Cardiac fibroblast (primary cell): Measurements from ENCODE around the gene SLC23A2.

ENCODE experiments used
- DNase-seq, 2 donors: peaks; one replicate each; pipeline versions ENCODE4 v3.0.0 to v3.0.0-alpha.2; 2010; ENCODE audit warnings: low read depth in 2 of 2
- H3K4me3 ChIP-seq, 2 donors: replicated peaks in 1 of 2; 1 replicate in 1 of 2; 2 replicates in 1 of 2; pipeline ENCODE4 v1.5.1; 2011; ENCODE audit warnings: low read depth in 2 of 2, low read length in 2 of 2, mild to moderate bottlenecking in 2 of 2, moderate library complexity in 1 of 2
- CTCF ChIP-seq: IDR thresholded peaks from one replicate; pipeline ENCODE4 v1.5.1; 2011; ENCODE audit warnings: low read depth, mild to moderate bottlenecking, low read length, inconsistent platforms

The SLC23A2 gene

GRCh38 chr20:4896119-4896702 is 105.1 kb downstream of the SLC23A2 start:
- no peak for TF ChIP-seq CTCF
- H3K4me3 ChIP-seq, result no peak overlapping the region
- no peak for DNase-seq

GRCh38 chr20:4894981-4895381 is 106.3 kb downstream of the SLC23A2 start:
- no peak overlapping the region for H3K4me3 ChIP-seq
- DNase-seq, result no peak
- TF ChIP-seq CTCF, result no peak

GRCh38 chr20:4894409-4894808 is 106.9 kb downstream of the SLC23A2 start:
- no peak for DNase-seq
- no peak overlapping the region for H3K4me3 ChIP-seq
- TF ChIP-seq CTCF, result no peak

GRCh38 chr20:4893709-4894108 is 107.6 kb downstream of the SLC23A2 start:
- no peak overlapping the region for H3K4me3 ChIP-seq
- no peak for TF ChIP-seq CTCF

GRCh38 chr20:4891997-4892396 is 109.3 kb downstream of the SLC23A2 start:
- no peak for TF ChIP-seq CTCF
- no peak overlapping the region for H3K4me3 ChIP-seq
- no peak for DNase-seq

More at GRCh38 chr20:4893709-4894108, 107.6 kb downstream of the SLC23A2 start:
- no peak for DNase-seq

- no peak for TF ChIP-seq CTCF
- no peak overlapping the region for H3K4me3 ChIP-seq
- DNase-seq, result no peak
These were observed 110.0 kb downstream of the SLC23A2 start for GRCh38 chr20:4891190-4891763.

GRCh38 chr20:4889446-4889845 is 111.9 kb downstream of the SLC23A2 start:
- DNase-seq, result no peak
- TF ChIP-seq CTCF, result no peak
- H3K4me3 ChIP-seq, result no peak overlapping the region
